Measurements from ENCODE around the gene INSYN1. TPM values are rescaled to one million over a fixed set of nuclear protein-coding genes. Genes with fewer than 3 reads are reported as not detected.

Gene INSYN1
- total and polyA plus RNA-seq, 2 donors (not counting 3 experiments of a cell fraction or from before 2014, with no cell fraction given), result 0.18 to 0.58 TPM

- intact Hi-C loops (cut with micrococcal nuclease) (no loop called here), dilution Hi-C loops (cut with MboI; ENCODE audit: extremely low pct_ligation_motif_present, low sequenced_read_pairs) (no loop called here)
- H3K36me3 ChIP-seq (ENCODE audit: control insufficient read depth in 2 of 2, extremely low read depth in 1 of 2, insufficient read depth in 2 of 2, low read length in 2 of 2), result no peaks in the 10 kb centered on the region
- H2AFZ ChIP-seq (ENCODE audit: low read depth, low read length), result no peak overlapping the region
- no peak overlapping the region for H3K4me3 ChIP-seq (replicated peaks in 1 of 3; ENCODE audit: insufficient read depth in 1 of 3, low read depth in 1 of 3, low read length in 3 of 3)
- no TSS peak for BruUV-seq (replicated peaks)
- no peaks in the 10 kb centered on the region for H3K4me1 ChIP-seq (ENCODE audit: control insufficient read depth, extremely low read depth, insufficient read depth, low read length)
- no peaks in the 10 kb centered on the region for H3K9me3 ChIP-seq (replicated peaks; ENCODE audit: control insufficient read depth, insufficient read depth, low read length)
- no peaks in the 10 kb centered on the region for H3K79me2 ChIP-seq (ENCODE audit: control insufficient read depth, insufficient read depth, low read length)
- no peak overlapping the region for H3K27ac ChIP-seq (ENCODE audit: insufficient read depth, low read depth, low read length)
- no peak for DNase-seq (ENCODE audit: low read depth, low spot score)
- no peak overlapping the region for H3K4me2 ChIP-seq (ENCODE audit: insufficient read depth, low read length)
- no peak for TF ChIP-seq MAX (IDR thresholded peaks at IDR 0.05; ENCODE audit: insufficient read depth, insufficient read length)
- no peak for FAIRE-seq
- H3K27me3 ChIP-seq (ENCODE audit: control insufficient read depth in 2 of 2, insufficient read depth in 2 of 2, low read length in 2 of 2), result peaks cover 0 to 2% of the 10 kb centered on the region in 2 experiments
- no peaks in the 10 kb centered on the region for H3K9me1 ChIP-seq (replicated peaks; ENCODE audit: control insufficient read depth, extremely low read depth, insufficient read depth, low read length)
- no peaks in the 10 kb centered on the region for H4K20me1 ChIP-seq (replicated peaks; ENCODE audit: control insufficient read depth, extremely low read depth, insufficient read depth, low read length)
- ChIA-PET CTCF (interaction anchor here (1.7 to 1.9 kb wide), 2 partner anchors 18 to 87 kb away, joined by 6 read pairs; no protein-coding TSS in a partner anchor), POLR2A (no interaction called here)
- no peak overlapping the region for H3K9ac ChIP-seq (replicated peaks; ENCODE audit: extremely low read depth, insufficient read depth, low read length)
Measured at GRCh38 chr15:73723191-73723590, 30.0 kb downstream of the INSYN1 start.

- Histone ChIP-seq H2AFZ (ENCODE audit: low read depth, low read length) (no peak overlapping the region), H3K4me2 (ENCODE audit: insufficient read depth, low read length) (no peak overlapping the region), H3K79me2 (ENCODE audit: control insufficient read depth, insufficient read depth, low read length) (no peaks in the 10 kb centered on the region), H3K9me1 (replicated peaks; ENCODE audit: control insufficient read depth, extremely low read depth, insufficient read depth, low read length) (no peaks in the 10 kb centered on the region), H3K36me3 (ENCODE audit: control insufficient read depth in 2 of 2, extremely low read depth in 1 of 2, insufficient read depth in 2 of 2, low read length in 2 of 2) (no peaks in the 10 kb centered on the region), H3K9ac (replicated peaks; ENCODE audit: extremely low read depth, insufficient read depth, low read length) (no peak overlapping the region), H3K4me1 (ENCODE audit: control insufficient read depth, extremely low read depth, insufficient read depth, low read length) (no peaks in the 10 kb centered on the region), H3K4me3 (replicated peaks in 1 of 3; ENCODE audit: insufficient read depth in 1 of 3, low read depth in 1 of 3, low read length in 3 of 3) (no peak overlapping the region), H3K27me3 (ENCODE audit: control insufficient read depth in 2 of 2, insufficient read depth in 2 of 2, low read length in 2 of 2) (peaks cover 0 to 2% of the 10 kb centered on the region in 2 experiments), H3K27ac (ENCODE audit: insufficient read depth, low read depth, low read length) (no peak overlapping the region), H3K9me3 (replicated peaks; ENCODE audit: control insufficient read depth, insufficient read depth, low read length) (no peaks in the 10 kb centered on the region), H4K20me1 (replicated peaks; ENCODE audit: control insufficient read depth, extremely low read depth, insufficient read depth, low read length) (no peaks in the 10 kb centered on the region)
- FAIRE-seq (no peak), DNase-seq (ENCODE audit: low read depth, low spot score) (no peak)
- BruUV-seq (replicated peaks), result no TSS peak
- intact Hi-C loops (cut with micrococcal nuclease) (no loop called here), dilution Hi-C loops (cut with MboI; ENCODE audit: extremely low pct_ligation_motif_present, low sequenced_read_pairs) (no loop called here)
- CTCF ChIA-PET, result interaction anchor here (1.7 to 1.9 kb wide), 2 partner anchors 18 to 86 kb away, joined by 6 read pairs; no protein-coding TSS in a partner anchor
- POLR2A ChIA-PET, result no interaction called here
- TF ChIP-seq GATA2 (IDR thresholded peaks at IDR 0.05; ENCODE audit: insufficient read depth, insufficient read length, low read depth, low read length), result no peak
- no peak for TF ChIP-seq POLR2A (IDR thresholded peaks at IDR 0.05; ENCODE audit: low read depth, low read length)
- TF ChIP-seq EZH2 (IDR thresholded peaks at IDR 0.05; ENCODE audit: borderline replicate concordance, low read depth, low read length, severe bottlenecking), result no peak
- no peak for TF ChIP-seq MYC (IDR thresholded peaks at IDR 0.05; ENCODE audit: low read depth, low read length)
- TF ChIP-seq CTCF (IDR thresholded peaks at IDR 0.05; ENCODE audit: extremely low read depth in 1 of 2, insufficient read depth in 1 of 2, low read depth in 1 of 2, low read length in 2 of 2), result no peak
- TF ChIP-seq JUN (IDR thresholded peaks at IDR 0.05; ENCODE audit: borderline replicate concordance, insufficient read depth, insufficient read length, low read depth), result no peak
- no peak for TF ChIP-seq FOS (IDR thresholded peaks at IDR 0.05; ENCODE audit: borderline replicate concordance, insufficient read depth, low read length)
- TF ChIP-seq POLR2AphosphoS5 (IDR thresholded peaks at IDR 0.05; ENCODE audit: insufficient read depth, low read depth, low read length), result no peak
- TF ChIP-seq MAX (IDR thresholded peaks at IDR 0.05; ENCODE audit: insufficient read depth, insufficient read length), result no peak
Measured at GRCh38 chr15:73722425-73722824, 30.7 kb downstream of the INSYN1 start.

Data from endothelial cell of umbilical vein (primary cell).